ENCODE results near the gene ALDH1A1. TPM values are rescaled to one million over a fixed set of nuclear protein-coding genes. Genes with fewer than 3 reads are reported as not detected.

ALDH1A1 gene
- total RNA-seq, 4 donors from 2014 or later: 184 to 561 (median 251) TPM

- peaks cover 0 to 25% (median 0%) of the 10 kb centered on the region in 3 donors for H3K36me3 ChIP-seq
- H3K27ac ChIP-seq: no peak overlapping the region
- no peak for TF ChIP-seq CTCF (IDR thresholded peaks at IDR 0.05)
- TF ChIP-seq POLR2A (IDR thresholded peaks at IDR 0.05): no peak
- H3K4me3 ChIP-seq: no peak overlapping the region
- no peaks in the 10 kb centered on the region for H3K27me3 ChIP-seq
- H3K9me3 ChIP-seq: no peaks in the 10 kb centered on the region
- no peak for DNase-seq
- H3K4me1 ChIP-seq: no peaks in the 10 kb centered on the region
Measured at GRCh38 chr9:72911247-72911775, 41.5 kb downstream of the ALDH1A1 start.

DNA sequence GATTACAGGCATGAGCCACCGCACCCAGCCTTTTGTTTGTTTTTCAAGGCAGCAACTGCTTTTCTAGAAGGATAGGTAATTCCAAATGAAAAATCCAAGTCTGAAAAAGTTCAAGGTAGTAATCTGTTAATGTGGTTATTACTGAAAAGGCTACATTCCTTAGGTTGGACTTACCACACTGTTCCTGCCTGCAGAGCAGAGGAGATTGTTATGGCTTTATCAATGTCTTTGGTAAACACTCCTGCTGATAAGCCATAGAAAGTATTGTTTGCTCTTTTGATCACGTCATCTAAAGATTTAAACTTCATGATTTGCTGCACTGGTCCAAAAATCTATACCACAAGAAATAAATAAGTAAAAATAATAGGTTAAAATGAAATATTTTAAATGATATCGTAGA is 43.4 kb downstream of the ALDH1A1 start:
- Histone ChIP-seq H3K4me1 (no peaks in the 10 kb centered on the region), H3K36me3 (peaks cover 0 to 21% (median 0%) of the 10 kb centered on the region in 3 donors), H3K4me3 (no peak overlapping the region), H3K9me3 (no peaks in the 10 kb centered on the region), H3K27ac (no peak overlapping the region), H3K27me3 (no peaks in the 10 kb centered on the region)
- no peak for DNase-seq
- no peak for TF ChIP-seq POLR2A (IDR thresholded peaks at IDR 0.05)
- no peak for TF ChIP-seq CTCF (IDR thresholded peaks at IDR 0.05)

- peaks cover 0 to 26% (median 0%) of the 10 kb centered on the region in 3 donors for H3K36me3 ChIP-seq
- H3K9me3 ChIP-seq: no peaks in the 10 kb centered on the region
- TF ChIP-seq POLR2A (IDR thresholded peaks at IDR 0.05) (no peak), CTCF (IDR thresholded peaks at IDR 0.05) (no peak)
- H3K27me3 ChIP-seq: no peaks in the 10 kb centered on the region
- H3K4me3 ChIP-seq: no peak overlapping the region
- DNase-seq: no peak
- H3K4me1 ChIP-seq: no peaks in the 10 kb centered on the region
- H3K27ac ChIP-seq: no peak overlapping the region
Measured at GRCh38 chr9:72907421-72907820, 45.4 kb downstream of the ALDH1A1 start.

- Histone ChIP-seq H3K36me3 (peaks cover 0 to 29% (median 0%) of the 10 kb centered on the region in 3 donors), H3K9me3 (no peaks in the 10 kb centered on the region), H3K4me3 (no peak overlapping the region), H3K27ac (no peak overlapping the region), H3K4me1 (no peaks in the 10 kb centered on the region), H3K27me3 (no peaks in the 10 kb centered on the region)
- TF ChIP-seq POLR2A (IDR thresholded peaks at IDR 0.05) (no peak), CTCF (IDR thresholded peaks at IDR 0.05) (no peak)
- no peak for DNase-seq
Measured at GRCh38 chr9:72906810-72907209, 46.0 kb downstream of the ALDH1A1 start.

DNA sequence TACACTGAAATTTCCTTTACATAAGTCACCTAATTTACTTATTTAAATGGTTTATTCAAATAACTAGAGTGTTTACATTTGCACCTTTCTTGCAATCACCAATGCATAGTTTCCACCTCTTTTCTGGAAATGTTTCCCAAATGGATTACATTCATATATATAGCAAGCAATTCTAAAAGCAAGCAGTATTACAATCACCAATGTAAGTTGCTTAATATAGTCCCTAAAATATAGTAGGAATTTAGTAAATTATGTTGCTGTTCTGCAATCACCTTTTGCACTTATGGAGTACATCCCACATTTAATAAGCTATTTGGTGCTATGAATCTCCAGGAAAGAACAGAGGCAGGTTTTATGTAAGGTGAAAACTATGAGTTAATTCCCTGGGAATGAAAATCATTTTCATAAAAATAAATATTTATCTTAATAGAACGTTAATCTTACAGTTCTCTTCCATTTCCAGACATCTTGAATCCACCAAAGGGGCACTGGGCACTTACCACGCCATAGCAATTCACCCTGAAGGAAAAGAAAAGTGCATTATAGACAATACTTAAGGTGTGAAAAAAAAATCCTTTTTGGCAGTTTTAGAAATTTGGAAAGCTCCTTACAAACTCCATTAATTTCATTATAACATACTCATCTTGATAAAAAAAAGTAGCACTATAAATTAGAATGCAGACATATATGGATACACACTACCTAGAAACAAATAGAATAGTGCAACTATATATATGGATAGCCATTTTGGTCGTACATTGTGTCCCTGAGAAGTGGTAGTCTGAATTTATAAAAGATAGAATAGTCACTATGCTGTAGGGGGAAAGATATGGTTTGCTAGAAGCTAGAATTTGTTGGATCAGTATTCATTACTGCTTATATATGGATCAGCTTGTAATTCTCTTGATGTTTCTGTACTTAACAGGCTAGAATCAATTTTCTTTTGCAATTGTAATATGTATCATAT is 47.1 kb downstream of the ALDH1A1 start:
- peaks cover 0 to 24% (median 0%) of the 10 kb centered on the region in 3 donors for H3K36me3 ChIP-seq
- no peak for DNase-seq
- H3K9me3 ChIP-seq: no peaks in the 10 kb centered on the region
- no peak overlapping the region for H3K27ac ChIP-seq
- H3K27me3 ChIP-seq: no peaks in the 10 kb centered on the region
- no peaks in the 10 kb centered on the region for H3K4me1 ChIP-seq
- no peak overlapping the region for H3K4me3 ChIP-seq
- TF ChIP-seq CTCF (IDR thresholded peaks at IDR 0.05) (no peak), POLR2A (IDR thresholded peaks at IDR 0.05) (no peak)

Data from Peyer's patch (tissue), 4 donors.